Measurements from ENCODE around the gene NOL11. TPM values are rescaled to one million over a fixed set of nuclear protein-coding genes. Genes with fewer than 3 reads are reported as not detected.
"Not testable (repeated sequence)": the region's sequence is repeated elsewhere in the genome, so short reads cannot be mapped to it uniquely, and the experiment has no call there.

The NOL11 gene
- total RNA-seq, 1 experiment from 2014 or later = 66.4 TPM

DNA sequence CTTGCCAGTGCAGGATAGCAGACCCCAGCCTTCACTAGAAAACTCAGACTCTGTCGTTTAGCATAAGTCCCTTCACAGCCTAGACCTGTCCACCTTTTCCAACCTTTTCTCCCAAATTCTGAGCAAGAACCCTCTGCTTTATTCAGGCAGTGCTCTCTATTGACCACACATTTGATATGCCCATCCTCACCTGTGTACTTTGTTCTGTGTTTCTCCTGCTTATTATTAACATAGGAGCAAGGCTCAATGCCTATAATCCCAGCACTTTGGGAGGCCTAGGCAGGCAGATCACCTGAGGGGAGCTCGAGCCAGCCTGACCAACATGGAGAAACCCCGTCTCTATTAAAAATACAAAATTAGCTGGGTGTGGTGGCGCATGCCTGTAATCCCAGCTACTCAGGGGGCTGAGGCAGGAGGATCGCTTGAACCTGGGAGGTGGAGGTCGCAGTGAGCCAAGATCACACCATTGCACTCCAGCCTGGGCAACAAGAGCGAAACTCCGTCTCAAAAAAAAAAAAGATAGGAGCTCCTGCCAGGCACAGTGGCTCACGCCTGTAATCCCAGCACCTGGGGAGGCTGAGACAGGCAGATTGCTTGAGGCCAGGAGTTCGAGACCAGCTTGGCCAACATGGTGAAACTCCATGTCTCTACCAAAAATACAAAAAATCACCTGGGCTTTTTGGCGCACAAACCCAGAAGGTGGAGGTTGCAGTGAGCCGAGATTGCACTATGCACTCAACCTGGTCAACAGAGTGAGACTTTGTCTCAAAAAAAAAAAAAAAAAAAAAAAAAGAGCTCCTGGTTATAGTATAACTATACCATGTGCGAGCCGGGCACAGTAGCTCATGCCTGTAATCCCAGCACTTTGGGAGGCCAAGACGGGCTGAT, 9.7 kb downstream of the NOL11 start:
- H3K4me3 Mint-ChIP-seq; ATAC-seq; POLR2A ChIA-PET; DNase-seq (ENCODE audit: low spot score); H3K27me3 Mint-ChIP-seq (ENCODE audit: low read depth); H3K9me3 Mint-ChIP-seq; H3K4me1 Mint-ChIP-seq: not testable (repeated sequence)
- TF ChIP-seq GABPB1 (CRISPR knock-in tag; IDR thresholded peaks at IDR 0.05) = 0 out of 2 replicates have a peak, but pooled peaks have one; percentile 31
- Mint-ChIP-seq H3K27ac (peak overlapping the region; percentile 21; the same call in 1 of the 2 replicates), H3K36me3 (peaks cover 85% of the 10 kb centered on the region)
- CTCF ChIA-PET = interaction anchor here (0.6 kb wide), 1 partner anchor 259 kb away, joined by 4 read pairs; no protein-coding TSS in a partner anchor

DNA sequence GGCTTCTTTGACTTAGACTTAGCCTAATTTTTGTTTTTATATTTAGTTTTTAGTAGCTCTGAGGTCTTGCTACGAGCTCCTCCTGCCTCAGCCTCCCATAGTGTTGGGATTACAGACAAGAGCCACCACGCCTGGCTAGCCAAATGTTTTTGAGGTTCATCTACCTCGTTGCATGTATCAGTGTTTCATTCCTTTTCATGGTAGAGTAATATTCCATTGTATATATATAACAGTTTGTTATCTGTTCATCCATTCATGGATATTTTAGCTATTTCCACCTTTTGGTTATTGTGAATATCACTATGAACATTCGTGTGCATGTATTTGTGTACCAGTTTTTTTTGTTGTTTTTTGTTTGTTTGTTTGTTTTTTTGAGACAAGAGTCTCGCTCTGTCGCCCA, 12.2 kb downstream of the NOL11 start:
- no peak for TF ChIP-seq ZNF416 (CRISPR knock-in tag; IDR thresholded peaks at IDR 0.05)
- TF ChIP-seq TEAD1 (CRISPR knock-in tag; IDR thresholded peaks at IDR 0.05) = no peak
- Mint-ChIP-seq H3K27ac (no peak overlapping the region), H3K27me3 (ENCODE audit: low read depth) (no peaks in the 10 kb centered on the region), H3K36me3 (peaks cover 77% of the 10 kb centered on the region), H3K4me1 (peaks cover 19% of the 10 kb centered on the region), H3K4me3 (no peak overlapping the region), H3K9me3 (peaks cover 4% of the 10 kb centered on the region; the same call in 1 of the 2 replicates)
- ATAC-seq (no peak), DNase-seq (ENCODE audit: low spot score) (no peak)
- CTCF ChIA-PET = interaction anchor here (0.6 kb wide), 1 partner anchor 177 kb away, joined by 3 read pairs; no protein-coding TSS in a partner anchor
- POLR2A ChIA-PET = no interaction called here

DNA sequence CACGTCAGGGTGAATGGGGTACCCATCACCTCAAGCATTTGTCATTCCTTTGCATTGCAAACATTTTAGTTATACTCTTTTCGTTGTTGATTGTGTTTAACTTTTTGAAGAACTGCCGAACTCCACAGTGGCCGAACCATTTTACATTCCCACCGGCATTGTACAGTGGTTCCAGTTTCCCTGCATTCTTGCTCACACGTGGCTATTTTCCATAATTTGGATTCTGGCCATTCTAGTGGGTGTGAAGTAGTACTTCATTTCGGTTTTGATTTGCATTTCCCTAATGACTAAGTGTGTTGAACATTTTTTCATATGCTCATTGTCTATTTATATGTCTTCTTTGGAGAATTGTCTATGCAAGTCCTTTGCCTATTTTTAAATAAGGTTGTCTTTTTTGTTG, 13.0 kb downstream of the NOL11 start:
- POLR2A ChIA-PET = no interaction called here
- H3K36me3 Mint-ChIP-seq = peaks cover 71% of the 10 kb centered on the region
- H3K4me3 Mint-ChIP-seq = no peak overlapping the region
- H3K9me3 Mint-ChIP-seq = peaks cover 4% of the 10 kb centered on the region; the same call in 1 of the 2 replicates
- DNase-seq (ENCODE audit: low spot score) (no peak), ATAC-seq (no peak)
- TF ChIP-seq, protein P1, sequence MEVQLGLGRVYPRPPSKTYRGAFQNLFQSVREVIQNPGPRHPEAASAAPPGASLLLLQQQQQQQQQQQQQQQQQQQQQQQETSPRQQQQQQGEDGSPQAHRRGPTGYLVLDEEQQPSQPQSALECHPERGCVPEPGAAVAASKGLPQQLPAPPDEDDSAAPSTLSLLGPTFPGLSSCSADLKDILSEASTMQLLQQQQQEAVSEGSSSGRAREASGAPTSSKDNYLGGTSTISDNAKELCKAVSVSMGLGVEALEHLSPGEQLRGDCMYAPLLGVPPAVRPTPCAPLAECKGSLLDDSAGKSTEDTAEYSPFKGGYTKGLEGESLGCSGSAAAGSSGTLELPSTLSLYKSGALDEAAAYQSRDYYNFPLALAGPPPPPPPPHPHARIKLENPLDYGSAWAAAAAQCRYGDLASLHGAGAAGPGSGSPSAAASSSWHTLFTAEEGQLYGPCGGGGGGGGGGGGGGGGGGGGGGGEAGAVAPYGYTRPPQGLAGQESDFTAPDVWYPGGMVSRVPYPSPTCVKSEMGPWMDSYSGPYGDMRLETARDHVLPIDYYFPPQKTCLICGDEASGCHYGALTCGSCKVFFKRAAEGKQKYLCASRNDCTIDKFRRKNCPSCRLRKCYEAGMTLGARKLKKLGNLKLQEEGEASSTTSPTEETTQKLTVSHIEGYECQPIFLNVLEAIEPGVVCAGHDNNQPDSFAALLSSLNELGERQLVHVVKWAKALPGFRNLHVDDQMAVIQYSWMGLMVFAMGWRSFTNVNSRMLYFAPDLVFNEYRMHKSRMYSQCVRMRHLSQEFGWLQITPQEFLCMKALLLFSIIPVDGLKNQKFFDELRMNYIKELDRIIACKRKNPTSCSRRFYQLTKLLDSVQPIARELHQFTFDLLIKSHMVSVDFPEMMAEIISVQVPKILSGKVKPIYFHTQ (CRISPR knock-in tag; IDR thresholded peaks at IDR 0.05) = no peak
- CTCF ChIA-PET = no interaction called here
- H3K27ac Mint-ChIP-seq = no peak overlapping the region
- H3K27me3 Mint-ChIP-seq (ENCODE audit: low read depth) = no peaks in the 10 kb centered on the region
- peaks cover 19% of the 10 kb centered on the region for H3K4me1 Mint-ChIP-seq

DNA sequence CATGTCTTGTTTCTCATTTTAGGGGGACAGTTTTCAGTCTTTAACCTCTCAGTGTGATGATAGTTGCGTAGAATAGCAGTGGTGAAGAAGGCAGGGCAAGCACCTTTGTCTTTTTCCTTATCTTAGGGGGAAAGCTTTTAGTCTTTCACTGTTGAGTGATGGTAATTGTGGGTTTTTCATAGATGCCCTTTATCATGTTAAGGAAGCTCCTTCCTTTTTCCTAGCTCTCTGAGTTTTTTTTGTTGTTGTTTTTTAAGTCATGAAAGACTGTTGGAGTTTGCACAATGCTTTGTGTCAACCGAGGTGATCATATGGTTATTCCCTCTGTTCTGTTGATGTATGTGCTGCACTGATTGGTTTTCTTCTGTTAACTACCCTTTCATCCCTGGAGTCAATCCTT, 15.7 kb downstream of the NOL11 start:
- POLR2A ChIA-PET = no interaction called here
- H3K36me3 Mint-ChIP-seq = peaks cover 76% of the 10 kb centered on the region
- H3K27ac Mint-ChIP-seq = peak overlapping the region; percentile 72
- peaks cover 19% of the 10 kb centered on the region for H3K4me1 Mint-ChIP-seq
- no peak for TF ChIP-seq MXD4 (CRISPR knock-in tag; IDR thresholded peaks at IDR 0.05; ENCODE audit: borderline replicate concordance)
- TF ChIP-seq SMAD4 (CRISPR knock-in tag; IDR thresholded peaks at IDR 0.05) = no peak
- TF ChIP-seq SOX15 (CRISPR knock-in tag; IDR thresholded peaks at IDR 0.05) = no peak
- TF ChIP-seq, protein P2, sequence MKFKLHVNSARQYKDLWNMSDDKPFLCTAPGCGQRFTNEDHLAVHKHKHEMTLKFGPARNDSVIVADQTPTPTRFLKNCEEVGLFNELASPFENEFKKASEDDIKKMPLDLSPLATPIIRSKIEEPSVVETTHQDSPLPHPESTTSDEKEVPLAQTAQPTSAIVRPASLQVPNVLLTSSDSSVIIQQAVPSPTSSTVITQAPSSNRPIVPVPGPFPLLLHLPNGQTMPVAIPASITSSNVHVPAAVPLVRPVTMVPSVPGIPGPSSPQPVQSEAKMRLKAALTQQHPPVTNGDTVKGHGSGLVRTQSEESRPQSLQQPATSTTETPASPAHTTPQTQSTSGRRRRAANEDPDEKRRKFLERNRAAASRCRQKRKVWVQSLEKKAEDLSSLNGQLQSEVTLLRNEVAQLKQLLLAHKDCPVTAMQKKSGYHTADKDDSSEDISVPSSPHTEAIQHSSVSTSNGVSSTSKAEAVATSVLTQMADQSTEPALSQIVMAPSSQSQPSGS (CRISPR knock-in tag; IDR thresholded peaks at IDR 0.05; ENCODE audit: borderline replicate concordance, low read depth) = no peak
- TF ChIP-seq, protein P3, sequence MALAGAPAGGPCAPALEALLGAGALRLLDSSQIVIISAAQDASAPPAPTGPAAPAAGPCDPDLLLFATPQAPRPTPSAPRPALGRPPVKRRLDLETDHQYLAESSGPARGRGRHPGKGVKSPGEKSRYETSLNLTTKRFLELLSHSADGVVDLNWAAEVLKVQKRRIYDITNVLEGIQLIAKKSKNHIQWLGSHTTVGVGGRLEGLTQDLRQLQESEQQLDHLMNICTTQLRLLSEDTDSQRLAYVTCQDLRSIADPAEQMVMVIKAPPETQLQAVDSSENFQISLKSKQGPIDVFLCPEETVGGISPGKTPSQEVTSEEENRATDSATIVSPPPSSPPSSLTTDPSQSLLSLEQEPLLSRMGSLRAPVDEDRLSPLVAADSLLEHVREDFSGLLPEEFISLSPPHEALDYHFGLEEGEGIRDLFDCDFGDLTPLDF (CRISPR knock-in tag; IDR thresholded peaks at IDR 0.05) = no peak
- TF ChIP-seq ESRRA (CRISPR knock-in tag; IDR thresholded peaks at IDR 0.05; ENCODE audit: borderline replicate concordance) = no peak
- no peak for TF ChIP-seq CBFB (CRISPR knock-in tag; IDR thresholded peaks at IDR 0.05; ENCODE audit: low read depth)
- no peak for TF ChIP-seq NR1H2 (CRISPR knock-in tag; IDR thresholded peaks at IDR 0.05)
- TF ChIP-seq ZNF121 (CRISPR knock-in tag; IDR thresholded peaks at IDR 0.05) = no peak
- TF ChIP-seq NR3C1 (CRISPR knock-in tag; conservative IDR thresholded peaks at IDR 0.05; ENCODE audit: low read depth) = no peak
- no peak for TF ChIP-seq CREM (CRISPR knock-in tag; IDR thresholded peaks at IDR 0.05)
- TF ChIP-seq, protein P4, sequence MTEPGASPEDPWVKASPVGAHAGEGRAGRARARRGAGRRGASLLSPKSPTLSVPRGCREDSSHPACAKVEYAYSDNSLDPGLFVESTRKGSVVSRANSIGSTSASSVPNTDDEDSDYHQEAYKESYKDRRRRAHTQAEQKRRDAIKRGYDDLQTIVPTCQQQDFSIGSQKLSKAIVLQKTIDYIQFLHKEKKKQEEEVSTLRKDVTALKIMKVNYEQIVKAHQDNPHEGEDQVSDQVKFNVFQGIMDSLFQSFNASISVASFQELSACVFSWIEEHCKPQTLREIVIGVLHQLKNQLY (CRISPR knock-in tag; IDR thresholded peaks at IDR 0.05) = no peak
- no peak for TF ChIP-seq GTF2I (CRISPR knock-in tag; conservative IDR thresholded peaks at IDR 0.05)
- no peak for TF ChIP-seq NR2C2 (CRISPR knock-in tag; IDR thresholded peaks at IDR 0.05)
- TF ChIP-seq OVOL2 (CRISPR knock-in tag; IDR thresholded peaks at IDR 0.05; ENCODE audit: borderline replicate concordance) = no peak
- peaks cover 4% of the 10 kb centered on the region; the same call in 1 of the 2 replicates for H3K9me3 Mint-ChIP-seq
- peak overlapping the region; percentile 6 for H3K4me3 Mint-ChIP-seq
- CTCF ChIA-PET = interaction anchor here (0.8 kb wide), 1 partner anchor 15 kb away, joined by 3 read pairs; the partner anchor contains the start of gene NOL11
- H3K27me3 Mint-ChIP-seq (ENCODE audit: low read depth) = no peaks in the 10 kb centered on the region
- DNase-seq (ENCODE audit: low spot score) = no peak
- ATAC-seq = peak; percentile 75

Measured in WTC11 (cell line).